NCI-H748 treated with DMSO at 0.1 percent for 48 hours (cell line): ENCODE data around the gene DNAH8.

Experiments
- DNase-seq: peaks from one replicate; lab custom pipeline; 2025; lab: John Stamatoyannopoulos, UW

Gene DNAH8

DNA sequence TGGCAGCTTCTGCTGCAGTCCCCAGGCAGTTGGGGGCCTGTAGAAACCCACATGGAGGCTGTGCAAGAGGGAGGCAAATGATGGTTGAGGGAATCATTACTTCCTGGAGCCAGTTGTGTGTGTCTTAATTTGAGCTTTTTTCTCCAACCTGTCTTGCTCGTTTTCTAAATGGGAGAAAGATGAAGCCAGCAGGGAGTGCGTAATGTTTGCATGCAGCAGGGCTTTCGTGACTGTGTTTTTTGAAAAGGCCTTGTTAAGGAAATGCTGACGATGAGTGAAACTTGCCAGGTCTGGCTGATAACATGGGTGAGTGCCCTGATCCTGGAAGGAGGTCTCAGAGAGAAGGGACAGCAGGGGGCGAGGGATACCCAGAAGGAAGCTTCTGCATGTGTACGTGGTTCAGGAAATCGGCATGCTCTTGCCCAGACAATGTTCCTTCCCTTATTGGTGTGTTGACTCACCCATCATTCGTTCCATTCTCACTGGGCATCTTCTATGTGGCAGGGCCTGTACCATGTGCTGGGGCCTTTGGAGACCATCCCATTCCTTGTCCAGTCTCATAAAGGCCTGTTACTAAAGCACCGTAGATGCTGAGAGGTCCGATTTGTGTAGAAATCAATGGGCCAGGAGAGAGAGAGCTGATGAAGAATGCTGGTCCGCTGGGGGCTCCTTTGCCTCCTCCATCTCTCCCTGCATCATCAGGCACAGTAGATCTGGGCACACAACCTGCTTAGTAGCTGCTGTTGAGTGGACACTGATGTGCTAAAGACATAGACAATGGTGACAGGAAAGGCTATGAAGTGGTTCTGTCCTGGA, 360.9 kb downstream of the DNAH8 start:
- no peak for DNase-seq

DNA sequence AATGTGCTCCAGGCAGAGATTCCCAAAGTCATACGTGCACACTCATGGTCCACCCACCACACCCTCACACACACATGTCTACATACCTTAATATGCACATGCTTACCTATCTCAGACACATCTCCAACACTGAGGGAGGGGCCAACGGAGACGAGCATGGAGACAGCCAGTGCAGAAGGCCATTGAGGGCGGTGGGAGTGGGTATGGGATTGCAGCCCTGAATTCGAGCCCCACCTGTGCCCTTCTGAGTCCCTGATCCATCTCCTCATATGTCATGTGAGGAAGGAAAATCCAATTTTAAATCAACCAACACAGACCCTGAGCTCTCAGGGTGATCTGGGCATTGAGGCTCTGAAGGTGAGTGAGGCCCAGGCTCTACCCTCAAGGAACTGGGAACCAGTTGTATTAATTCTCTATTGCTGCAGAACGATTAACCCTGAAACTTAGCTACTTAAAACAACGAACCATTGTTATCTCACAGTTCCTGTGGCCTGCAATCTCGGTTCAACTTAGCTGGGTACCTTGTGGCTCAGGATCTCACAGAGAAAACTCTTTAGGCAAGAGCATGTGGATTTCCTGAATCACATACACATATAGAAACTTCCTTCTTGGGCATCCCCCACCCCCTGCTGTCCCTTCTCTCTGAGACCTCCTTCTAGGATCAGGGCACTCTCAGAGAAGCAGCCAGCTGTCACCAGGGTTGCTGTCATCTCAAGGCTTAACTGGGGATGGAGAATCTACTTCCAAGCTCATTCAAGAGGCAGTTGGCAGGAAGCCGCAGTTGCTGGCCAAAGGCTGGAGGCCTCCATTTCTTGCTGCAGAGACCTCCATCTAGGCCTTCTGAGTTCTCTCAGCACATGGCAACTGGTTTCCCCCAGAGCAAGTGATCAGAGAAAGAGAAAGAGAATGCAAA, 361.8 kb downstream of the DNAH8 start:
- no peak for DNase-seq

DNA sequence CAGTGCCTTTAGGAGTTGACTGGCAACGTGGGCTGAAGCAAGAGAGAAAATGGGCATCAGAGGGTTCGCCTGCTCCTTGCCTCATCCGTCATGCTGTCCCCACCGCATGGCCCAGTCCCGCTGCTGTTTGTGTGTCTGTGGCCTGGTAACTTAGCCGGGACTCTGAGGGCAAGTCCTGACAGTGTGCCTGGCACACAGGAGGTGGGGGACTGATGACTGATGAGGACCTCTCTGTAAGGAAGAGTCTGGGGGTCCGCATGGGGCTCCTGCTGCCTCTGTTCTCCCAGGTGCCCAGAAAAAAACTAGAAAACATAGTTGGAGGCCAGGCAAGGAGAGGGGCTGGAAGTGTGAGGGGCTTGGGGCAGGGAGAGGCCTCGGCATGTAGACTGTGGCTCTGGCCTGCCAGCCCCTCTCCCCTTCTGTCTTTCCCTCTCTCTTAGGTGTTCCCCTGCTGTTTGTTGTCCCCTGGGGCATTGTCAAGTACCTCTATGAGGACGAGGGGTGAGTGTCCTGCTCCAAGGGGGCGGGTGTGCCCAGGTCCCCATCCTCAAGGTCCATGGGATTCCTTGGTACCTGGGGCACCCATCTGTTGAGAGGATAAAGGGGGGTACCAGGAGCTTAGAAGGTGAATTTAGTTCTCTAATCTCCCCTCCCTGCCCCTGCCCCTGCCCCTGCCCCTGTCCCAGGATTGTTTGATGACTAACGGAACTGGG, 362.9 kb downstream of the DNAH8 start:
- DNase-seq, result no peak

DNA sequence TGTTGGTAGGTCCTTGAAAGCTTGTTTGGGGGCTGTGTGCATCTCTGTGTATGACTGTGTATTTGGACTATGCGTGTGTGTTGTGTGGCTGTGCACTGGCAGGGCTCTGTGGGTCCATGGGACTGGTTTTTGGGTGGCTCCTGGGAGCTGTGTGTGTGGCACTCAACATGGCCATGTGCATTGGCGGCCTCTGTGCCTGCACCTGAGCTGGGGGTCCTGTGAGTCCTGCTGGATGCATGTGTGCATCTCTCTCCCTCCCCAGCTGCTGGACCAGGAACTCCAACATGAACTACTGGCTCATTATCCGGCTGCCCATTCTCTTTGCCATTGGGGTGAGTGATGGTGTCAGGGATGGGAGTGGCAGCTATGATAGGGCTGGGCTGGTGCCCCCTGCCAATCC, 363.6 kb downstream of the DNAH8 start:
- DNase-seq, result no peak

DNA sequence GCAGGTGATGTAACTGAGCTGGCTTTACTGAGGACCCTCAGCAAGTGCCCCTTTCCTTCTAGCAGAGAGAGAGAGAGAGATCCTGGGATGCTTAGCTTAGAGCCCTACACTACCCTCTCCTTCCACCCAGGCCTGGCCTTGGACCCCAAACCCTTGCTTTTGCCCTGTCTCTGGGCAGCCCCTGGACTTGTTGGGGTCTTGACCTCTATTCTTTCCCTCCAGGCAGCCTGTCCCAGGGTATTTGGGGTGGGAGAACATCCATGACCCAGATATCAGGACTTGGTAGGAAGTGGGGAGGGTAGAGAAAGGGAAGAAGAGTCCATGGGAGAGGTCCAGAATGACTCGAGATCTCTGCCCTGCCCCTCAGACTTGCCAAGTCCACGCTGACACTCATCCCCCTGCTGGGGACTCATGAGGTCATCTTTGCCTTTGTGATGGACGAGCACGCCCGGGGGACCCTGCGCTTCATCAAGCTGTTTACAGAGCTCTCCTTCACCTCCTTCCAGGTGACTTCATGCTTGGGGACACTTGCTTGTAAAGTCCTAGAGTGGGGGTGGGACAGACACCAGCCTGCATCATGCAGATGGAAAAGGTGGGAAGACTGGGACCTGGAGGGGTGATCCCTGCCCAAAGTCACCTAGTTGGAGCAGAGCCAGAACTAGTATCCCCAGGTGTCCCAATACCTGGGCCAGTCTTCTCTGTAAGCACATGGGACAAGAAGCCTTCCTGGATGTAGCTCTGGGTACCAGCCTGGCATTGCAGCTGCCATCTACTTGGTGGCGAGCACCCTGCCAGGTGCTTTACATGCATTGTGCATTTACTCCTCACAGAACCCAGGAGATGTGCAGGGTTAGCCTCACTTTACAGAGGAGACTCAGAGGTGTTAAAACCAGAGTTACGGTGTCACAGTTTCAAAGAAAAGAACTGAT, 364.4 kb downstream of the DNAH8 start:
- no peak for DNase-seq
